CD4-positive, alpha-beta T cell treated with Interleukin-10 for 1 hour (primary cell): ENCODE data around the gene ZFPM1.
A peak's percentile ranks its signal among the peaks of the same experiment; 100 is the strongest.

ENCODE experiments used
- DNase-seq: peaks from one replicate; pipeline ENCODE4 v3.0.0-alpha.2; 2020

ZFPM1 gene

DNA sequence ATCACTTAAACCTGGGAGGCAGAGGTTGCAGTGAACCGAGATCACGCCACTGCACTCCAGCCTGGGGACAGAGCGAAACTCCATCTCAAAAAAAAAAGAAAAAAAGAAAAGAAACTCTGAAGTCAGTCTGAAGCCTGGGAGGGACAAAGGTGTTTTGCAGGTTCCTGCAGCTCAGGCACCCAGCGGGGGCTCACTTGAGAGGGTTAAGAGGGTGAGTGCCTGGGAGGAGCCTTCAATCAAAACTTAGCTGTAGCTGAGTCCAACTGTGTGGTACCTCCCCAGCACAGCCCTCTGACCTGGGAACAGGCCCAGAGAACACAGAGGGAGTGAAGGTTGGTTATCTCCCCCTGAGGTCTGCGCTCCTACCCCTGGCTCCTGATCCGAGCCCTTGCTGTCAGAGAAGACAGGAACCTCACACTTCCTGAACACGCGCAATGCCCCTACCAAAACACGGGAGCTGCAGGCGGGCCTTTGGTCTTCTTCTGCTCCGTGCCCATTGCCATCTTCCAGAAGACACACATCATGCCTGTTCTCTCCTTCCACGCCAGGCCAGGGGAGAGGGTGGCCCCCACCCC, 96.7 kb downstream of the ZFPM1 start:
- no peak for DNase-seq

DNA sequence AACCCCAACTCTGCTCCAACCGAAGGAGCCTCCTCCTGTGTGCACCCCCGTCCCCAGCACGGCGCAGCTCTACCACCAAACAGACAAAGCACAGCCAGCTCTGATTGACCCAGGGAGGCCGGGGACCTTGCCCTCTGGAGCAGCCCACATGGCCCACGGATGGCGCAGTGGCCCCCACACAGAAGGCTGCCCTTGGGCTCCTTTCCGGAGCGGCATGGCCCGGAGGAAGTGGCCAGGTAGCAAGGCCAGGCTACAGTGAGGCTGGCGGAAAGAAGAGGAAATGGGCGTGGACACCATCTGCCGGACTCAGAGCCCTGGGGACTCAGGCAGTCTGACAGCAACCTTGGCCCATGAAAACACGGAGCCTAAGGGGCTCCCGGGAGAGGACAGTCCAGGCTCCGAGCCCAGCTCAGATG, 97.2 kb downstream of the ZFPM1 start:
- no peak for DNase-seq

DNA sequence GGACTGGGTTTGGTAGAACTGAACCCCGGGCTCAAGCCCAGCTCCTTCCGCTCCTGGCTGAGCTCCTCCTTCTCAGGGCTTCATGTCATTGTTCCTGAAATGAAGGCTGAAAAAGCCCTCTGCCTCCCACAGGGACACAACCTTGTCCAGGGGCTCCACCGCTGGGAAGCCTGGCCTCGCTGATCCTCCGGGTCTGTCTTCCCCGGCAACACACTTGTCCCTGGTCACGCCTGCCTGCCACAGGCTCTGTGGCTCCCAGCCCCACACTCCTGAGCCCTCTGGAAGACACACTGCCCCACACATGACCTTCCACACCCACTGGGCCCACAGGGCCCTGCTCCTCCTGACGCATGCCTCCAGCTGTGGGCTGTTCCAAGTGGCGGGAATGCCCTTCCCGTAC, 99.1 kb downstream of the ZFPM1 start:
- DNase-seq: no peak

DNA sequence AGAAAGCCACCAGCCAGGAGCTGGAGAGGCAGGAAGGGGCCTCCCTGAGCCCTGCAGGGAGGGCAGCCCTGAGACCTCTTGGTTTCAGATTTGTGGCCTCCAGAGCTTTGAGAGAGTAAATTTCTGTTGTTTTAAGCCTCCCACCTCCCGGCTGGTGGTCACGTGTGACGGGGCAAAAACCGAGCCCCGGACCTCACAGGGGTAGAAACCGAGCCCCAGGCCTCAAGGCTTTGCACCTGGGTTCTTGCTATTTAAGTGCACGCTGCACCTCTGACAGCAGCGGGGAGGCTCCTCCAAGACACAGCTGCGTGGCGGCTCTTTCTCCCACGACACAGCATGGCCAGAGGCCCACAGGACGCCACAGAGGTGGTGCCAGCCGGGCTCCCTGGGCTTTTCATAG, 99.7 kb downstream of the ZFPM1 start:
- DNase-seq: no peak

DNA sequence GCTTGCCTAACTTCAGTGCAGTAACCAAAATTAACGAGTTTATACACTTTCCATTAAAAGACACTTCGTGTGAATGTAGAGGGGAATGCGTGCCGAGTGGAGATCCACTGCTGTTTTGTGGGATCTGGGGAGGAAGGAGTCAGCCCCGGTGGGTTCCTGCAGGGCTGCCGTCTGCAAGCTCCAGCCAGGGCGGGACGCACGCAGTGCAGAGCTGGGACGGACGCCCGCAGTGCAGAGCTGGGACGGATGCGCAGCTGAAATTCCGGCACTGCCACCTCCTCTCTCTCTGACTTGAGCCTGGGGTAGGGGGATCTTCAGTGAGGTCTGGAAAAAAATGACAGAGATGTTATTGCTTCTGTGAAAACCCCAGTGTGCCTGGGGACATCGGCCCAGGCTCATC, 100.7 kb downstream of the ZFPM1 start:
- DNase-seq: no peak

DNA sequence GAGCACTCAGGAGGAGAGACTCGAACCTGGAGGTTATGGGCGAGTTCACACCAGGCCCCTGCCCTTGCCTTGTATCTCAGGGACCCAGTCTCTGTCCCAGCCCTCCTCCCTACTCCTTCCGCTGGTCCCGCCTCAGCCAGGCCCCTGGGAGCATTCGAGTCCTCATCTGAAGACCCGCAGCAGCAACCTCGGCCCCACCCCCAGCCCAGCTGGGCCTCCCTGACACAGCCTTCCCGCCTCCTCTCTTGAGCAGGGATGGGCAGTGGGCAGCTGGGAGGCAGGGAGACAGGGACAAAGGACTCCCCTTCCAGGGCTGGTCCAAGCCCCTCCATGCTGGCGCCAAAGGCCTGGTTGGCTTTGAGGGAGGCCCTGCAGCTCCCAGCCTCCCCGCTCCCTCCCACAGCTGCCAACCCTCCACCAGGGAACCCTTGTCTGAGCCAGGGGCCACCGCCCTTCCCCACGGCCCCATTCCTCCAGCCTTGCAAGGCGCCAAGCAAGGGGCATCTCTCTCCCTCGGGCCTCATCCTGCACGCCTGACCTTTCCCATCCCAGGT, 101.7 kb downstream of the ZFPM1 start:
- no peak for DNase-seq

DNA sequence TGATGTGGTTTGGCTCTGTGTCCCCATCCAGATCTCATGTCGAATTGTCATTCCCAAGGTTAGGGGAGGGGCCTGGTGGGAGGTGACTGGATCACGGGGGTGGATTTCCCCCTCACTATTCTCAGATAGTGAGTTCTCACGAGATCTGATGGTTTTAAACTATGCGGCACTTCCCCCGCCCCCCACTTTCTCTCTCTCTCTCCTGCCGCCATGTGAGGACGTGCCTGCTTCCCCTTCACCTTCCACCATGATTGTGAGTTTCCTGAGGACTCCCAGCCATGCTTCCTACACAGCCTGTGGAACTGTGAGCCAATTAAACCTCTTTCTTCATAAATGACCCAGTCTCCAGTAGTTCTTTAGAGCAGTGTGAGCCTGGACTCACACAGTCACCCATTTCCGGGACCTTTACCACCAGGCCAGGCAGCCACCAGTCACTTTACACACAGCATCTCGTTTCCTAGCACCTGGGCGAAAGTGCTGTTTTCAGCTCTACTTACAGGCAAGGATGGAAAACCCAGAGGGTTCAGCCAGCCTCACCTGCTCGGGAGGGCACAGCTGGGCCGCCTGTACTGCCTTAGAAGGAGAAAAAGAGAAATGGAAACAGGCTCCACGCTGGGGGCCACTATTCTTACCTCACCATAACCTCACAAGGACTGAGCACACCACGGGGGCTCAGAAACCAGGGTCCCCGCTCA, 103.4 kb downstream of the ZFPM1 start:
- no peak for DNase-seq

DNA sequence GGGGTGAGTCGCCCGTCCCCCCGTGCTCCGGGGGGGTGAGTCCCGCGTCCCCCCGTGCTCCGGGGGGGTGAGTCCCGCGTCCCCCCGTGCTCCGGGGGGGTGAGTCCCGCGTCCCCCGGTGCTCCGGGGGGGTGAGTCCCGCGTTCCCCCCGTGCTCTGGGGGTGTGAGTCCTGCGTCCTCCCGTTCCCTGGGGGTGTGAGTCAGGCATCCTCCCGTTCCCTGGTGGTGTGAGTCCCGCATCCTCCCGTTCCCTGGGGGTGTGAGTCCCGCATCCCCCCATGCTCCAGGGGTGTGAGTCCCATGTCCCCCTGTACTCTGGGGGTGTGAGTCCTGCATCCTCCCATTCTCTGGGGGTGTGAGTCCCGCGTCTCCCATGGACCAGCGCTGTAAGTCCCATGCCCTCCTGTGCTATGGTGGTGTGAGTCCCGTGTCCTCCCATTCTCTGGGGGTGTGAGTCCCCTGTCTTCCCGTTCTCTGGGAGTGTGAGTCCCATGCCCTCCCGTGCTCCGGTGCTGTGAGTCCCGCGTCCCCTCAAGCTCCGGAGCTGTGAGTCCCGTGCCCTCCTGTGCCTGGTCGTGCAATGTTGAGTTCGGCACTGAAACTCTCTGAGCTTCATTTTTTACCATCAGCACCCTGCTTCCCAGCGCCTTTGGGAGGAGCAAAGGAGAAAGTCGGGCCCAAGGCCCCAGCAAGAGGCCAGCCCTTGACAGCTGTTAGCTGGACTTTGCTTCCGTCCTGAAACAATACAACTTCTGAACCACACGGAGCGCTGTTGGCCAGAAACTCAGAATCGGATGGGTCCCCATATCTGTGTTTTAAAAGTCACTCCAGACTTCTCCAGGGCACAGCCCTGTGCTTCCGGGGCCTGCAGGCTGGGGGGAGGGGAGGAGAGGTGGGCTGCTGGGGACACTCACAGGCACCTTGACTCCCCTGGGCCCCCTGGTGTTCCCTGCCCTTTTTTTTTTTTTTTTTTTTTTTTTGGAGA, 105.7 kb downstream of the ZFPM1 start:
- DNase-seq: peak; percentile 15

DNA sequence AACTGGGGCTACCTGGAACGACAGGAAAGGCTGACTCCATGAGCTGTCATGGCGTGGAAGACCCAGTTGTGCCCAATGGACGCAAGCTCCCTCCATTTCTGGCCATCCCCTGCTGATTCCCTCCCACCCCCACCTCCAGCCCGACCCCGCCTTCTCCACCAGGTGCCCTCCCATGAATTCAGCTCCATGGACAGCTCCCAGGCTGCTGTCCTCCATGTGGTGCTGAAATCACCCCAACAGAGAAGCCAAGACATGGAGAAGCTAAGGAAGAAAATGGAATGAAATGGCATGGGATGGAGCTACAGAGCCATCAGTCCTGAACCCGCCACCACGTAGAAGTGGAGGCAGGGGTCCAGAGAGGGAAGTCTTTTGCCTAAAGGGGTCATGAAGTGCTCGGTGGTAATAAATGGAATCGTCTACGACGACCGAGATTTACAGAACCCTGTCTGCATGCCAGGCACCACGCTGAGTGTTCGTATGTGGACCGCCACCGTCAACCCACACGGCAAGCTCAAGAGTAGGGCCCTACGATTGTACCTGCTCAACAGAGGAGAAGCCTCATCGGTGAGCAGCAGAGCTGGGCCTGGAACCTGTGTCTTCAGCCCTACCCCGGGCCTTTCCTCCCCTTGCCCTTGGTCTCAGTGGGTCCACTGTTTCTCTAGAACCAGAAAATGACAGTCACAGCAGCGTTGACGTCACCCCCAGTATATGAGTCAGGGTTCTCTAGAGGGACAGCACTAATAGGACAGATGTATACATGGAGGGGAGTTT, 107.8 kb downstream of the ZFPM1 start:
- DNase-seq: no peak

DNA sequence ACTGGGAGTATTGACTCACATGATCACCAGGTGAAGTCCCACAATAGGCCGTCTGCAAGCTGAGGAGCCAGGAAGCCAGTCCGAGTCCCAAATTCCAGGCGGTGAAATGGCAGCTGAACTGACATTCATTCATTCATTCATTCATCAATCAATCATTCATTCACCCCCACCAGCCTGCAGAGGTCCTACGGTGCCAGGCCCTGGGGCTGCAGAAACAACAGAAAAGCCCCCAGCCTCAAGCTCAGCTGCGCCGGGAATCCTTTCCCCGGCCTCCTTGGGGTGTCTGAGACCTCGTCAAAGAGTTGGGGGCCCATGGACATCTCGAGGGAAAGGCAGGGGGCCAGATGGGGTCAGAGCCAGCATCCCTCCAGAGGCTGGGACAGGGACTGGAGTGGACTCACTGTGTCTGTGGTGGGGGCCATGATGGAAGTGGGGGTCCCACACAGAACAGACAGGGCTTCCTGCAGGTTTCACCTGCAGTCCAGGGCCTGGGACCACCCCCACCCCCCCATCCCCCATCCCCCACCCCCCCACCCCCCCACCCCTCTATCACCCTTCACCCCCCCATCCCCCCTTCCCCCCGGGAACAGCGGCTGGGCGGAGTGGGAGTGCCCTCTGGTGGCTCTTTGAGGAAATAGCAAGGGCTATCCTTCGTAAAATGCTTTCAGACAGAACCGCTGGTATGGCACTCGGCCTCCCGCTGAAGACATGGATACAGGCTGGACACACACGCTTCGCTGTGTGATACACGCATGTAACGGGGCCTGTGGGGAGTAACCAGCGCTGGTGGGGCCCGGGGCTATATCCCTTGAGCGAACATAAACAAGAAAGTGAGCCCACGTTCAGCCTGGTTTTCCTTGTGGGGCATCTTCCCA, 108.6 kb downstream of the ZFPM1 start:
- peak; percentile 69 for DNase-seq

DNA sequence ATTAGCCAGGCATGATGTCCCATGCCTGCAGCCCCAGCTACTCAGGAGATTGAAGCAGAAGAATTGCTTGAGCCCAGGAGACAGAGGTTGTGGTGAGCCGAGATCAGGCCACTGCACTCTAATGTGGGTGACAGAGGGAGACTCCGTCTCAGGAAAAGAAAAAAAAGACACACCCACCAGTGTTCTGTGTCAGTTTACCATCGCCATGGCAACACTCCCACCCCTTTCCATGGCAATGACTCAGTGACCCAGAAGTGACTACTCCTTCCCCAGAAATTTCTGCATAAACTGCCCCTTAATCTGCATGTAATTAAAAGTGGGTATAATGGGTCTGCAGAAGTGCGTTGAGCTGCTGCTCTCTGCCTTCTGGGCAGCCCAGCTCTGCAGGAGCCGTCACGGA, 113.1 kb downstream of the ZFPM1 start:
- no peak for DNase-seq

DNA sequence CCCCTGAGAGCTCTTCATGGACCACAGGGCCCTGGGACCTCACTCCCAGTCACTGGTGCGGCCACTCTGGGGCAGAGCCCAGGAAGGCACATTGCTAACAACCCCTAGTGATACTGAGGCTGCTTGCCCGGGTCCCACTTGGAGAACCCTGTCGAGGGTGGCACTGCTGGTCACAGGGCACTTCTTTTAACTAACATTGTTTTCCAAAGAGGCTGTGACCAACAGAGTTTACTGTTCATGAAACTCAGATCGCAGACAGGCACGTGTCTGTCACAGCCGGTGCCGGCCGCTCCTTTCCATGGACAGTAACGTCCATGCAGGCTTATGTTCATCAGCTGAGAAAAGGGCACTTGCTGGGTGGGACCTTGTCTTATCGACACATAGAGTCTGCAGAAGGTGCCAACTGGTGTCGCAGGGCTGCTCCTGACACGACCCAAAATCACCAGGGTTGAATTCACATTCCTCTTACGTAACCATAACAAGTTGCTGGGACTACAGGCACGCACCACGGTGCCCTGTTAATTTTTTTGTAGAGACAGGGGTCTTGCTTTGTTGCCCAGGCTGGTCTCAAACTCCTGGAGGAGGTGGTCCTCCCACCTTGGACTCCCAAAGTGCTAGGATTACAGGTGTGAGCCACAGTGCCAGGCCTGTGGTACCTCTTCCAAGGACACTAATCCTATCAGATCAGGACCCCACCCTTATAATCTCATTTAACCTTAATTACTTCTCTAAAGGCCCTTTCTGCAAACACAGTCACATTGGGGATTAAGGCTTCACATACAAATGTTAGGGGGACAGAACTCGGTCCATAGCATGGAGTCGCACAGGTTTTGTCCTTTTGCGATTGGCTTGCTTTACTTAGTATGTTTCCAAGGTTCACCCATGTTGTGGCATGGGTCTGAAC, 115.9 kb downstream of the ZFPM1 start:
- no peak for DNase-seq

DNA sequence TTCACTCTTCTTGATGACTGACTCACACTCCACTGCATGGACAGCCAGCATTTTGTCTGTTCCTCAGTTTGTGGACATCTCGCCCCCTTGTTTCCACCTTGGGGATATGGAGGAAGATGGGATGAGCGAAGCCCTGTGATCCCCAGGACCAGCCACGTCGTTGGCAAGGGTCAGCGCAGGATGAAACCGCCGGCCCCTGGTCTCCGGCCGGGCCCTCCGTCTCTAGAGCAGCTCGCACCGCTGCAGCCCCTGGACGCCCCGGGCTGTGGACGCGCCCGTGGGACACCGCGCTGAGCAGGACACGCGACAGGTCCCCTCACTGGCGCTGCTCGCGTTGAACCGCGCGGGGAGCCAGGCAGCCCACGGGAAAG, 116.5 kb downstream of the ZFPM1 start:
- DNase-seq: no peak

DNA sequence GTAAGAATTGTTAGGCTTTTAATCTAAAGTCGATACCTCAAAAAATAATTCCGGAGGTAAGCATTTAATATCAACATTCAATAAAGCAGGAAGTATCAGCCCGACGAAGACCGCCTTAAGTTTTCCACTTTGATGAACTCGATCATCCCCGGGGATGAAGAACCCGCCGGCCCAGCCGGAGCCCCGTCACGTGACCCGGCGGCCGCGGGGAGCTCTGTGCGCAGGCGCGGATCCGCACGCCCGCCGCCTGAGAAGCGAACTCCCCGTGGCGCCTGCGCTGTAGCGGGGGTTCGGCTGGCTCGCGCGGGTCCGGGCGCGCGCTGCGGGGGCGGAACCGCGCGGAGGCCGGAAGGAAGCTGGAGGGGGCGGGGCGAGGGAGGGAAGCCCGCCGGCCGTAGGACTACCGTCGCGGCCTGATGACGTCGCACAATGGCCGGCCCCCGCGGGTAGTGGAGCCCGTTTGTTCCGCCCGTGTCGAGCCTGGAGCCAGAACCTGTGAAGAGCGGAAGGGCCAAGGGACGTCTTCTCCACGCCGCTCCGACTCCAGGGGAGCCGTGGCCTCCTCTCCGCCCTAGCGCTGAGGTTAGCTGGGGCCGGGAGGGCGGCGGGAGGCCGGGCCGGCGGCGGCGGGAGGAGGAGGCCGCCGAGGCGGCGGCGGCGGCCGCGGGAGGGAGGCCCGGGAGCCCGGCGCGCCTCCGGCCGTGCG, 117.1 kb downstream of the ZFPM1 start, which contains the start of gene ZC3H18:
TSS of gene ZC3H18 (plus strand) at position 419 of the 706 bp plus-strand sequence. CDS start 6,721 bp downstream, outside the sequence.
- peak; percentile 97 for DNase-seq

DNA sequence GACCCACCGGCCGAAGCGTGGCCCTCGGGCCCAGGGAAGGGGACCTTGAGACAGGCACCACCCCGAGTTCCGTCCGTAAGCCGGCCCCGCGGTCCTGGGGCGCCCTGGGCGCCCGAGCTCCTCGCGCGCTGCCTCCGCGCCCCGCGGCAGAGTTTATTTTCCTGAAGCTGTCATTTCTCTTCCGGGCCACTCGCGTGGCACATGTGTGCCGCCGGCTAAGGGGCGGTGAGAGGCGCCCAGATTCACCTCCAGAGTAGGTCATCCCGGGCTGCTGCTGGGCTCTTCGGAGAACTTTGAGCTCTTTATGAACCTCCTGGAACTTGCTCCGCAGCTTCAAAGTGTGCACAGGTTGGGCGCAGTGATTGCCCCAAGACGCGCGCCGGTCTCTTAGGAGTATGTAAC, 117.6 kb downstream of the ZFPM1 start:
- peak; percentile 54 for DNase-seq

DNA sequence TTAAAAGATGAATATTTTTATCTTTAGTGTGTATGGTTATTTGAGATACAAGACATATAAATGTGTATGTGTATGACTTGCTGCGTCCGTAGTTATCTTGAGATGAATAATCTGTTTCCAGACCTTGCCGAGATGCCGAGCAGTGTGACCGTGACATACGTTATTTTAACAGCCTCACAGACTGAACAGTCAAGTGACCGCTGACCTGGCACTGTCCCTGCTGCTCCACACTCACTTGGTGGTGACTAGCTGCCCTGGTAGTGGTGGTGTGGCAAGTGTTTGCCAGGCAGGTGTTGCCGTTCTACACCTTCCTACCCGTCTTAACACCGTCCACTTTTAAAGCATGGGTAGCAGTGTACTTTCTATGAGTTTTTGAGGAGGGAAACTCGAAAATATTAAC, 122.2 kb downstream of the ZFPM1 start:
- DNase-seq: no peak

DNA sequence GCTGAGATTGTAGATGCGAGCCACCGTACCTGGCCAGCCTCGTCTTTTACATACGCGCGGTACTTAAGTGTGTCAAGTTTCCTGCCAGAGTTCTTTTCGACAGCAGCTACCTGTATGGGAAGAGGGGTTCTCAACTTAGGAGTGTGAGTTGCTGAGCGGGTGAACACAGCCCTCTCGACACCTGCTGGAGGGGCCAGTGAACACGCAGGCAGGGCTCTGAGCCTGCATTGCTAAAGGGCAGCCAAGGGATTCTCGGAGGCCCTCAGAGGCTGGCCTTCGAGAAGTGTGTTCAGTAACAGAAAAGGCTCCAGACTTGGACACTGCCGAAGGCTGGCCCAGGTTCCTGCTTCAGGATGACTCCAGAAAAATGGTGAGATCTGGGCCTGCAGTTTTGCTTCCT, 123.2 kb downstream of the ZFPM1 start:
- DNase-seq: no peak

DNA sequence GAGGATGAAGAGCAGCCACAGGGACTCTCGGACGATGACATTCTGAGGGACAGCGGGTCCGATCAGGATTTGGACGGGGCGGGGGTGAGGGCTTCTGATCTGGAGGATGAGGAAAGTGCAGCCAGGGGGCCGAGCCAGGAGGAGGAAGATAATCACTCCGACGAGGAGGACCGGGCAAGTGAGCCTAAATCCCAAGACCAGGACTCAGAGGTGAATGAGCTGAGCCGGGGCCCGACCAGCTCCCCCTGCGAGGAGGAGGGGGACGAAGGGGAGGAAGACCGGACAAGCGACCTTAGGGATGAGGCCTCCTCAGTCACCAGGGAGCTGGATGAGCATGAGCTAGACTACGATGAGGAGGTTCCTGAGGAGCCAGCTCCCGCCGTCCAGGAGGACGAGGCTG, 124.1 kb downstream of the ZFPM1 start:
- no peak for DNase-seq

DNA sequence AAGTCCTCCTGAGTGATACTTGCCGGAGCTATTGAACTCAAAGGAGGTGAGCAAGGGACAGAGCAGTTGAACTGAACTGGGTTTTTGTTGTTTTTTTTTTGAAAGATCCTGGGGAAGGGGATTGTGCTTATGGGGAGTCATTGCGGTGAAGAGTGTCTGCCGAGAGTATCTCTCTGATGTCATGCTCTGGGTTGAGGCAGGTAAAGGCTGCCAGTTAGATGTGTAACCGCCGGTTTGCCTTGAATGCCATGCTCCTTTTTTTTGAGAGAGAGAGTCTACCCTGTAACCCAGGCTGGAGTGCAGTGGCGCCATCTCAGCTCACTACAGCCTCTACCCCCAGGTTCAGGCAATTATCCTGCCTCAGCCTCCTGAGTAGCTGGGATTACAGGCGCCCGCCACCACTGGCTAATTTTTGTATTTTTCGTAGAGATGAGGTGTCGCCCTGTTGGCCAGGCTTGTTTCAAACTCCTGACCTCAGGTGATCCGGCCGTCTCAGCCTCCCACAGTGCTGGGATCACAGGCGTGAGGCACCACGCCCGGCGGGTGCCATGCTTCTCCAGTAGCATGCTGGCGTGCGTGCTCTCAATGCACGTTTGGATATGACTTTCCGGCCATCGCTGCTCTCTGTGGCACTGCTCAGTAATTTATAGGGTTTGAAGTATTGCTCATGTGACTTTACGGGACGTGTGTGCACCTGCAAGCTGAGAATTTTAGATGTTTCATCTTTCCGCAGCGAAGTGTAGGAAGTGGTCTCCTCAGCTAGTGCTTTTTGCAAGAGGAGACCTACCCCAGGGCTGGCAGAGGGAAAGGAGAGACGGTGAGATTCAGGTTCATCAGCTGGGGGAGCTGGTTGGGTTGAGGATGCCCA, 125.6 kb downstream of the ZFPM1 start:
- DNase-seq: no peak
